ENCODE data around the gene EMP2.
A peak's percentile ranks its signal among the peaks of the same experiment; 100 is the strongest.

DNA sequence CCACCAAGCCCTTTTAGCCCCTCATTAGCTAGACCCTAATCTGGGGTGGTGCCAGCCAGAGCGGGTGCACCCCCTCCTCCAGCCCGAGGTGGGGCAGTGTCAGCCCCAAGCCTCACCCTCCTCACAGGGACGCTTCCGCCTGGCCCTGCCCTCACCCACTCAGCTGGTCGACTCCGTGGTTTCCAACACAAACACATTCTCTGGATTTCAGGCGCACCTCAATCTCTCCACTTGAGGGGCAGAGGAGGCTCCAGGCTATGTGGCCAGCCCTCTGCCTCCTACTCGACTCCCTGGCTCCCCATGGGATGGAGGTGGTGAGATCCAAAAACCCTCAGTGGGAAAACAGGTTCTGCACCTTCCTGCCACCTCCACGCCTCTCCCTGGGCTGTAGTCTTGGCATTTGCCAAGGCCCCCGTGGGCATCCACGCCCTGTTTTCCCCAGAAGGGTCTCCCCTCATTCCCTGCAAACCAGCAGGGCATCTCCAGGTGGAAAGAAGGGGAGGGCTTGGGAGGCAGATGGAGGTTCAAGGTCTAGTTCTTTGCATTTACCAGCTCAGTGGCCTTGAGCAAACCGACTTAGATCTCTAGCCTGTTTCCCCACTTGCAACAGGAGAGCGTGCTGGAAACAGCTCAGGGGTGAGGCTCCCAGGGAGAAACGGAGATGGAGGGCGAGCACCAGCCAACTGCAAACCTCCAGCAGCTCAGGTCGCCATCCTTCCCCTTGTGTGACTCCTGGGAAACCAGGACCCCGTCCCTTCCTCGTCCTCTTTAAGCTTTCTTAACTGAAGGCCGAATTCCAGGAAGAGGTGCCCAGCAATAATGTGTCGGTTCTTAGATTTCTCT, 1.7 kb downstream of the EMP2 start:
- TF ChIP-seq CTCF (IDR thresholded peaks at IDR 0.05) = peak in 4 of 6 experiments; percentile 9 to 43 (median 39)
- TF ChIP-seq POLR2AphosphoS5 (IDR thresholded peaks at IDR 0.05) = peak; percentile 52 to 69
